GM12874 (cell line): ENCODE data around the gene ALB.

Experiments
- TF ChIP-seq, protein P1 (sequence below): IDR thresholded peaks from 2 replicates; pipeline ENCODE4 v1.5.1; 2011; ENCODE audit warnings: low read depth, mild to moderate bottlenecking, control low read depth, low read length, moderate library complexity; ENCODE audit not compliant: insufficient read depth

Gene ALB

DNA sequence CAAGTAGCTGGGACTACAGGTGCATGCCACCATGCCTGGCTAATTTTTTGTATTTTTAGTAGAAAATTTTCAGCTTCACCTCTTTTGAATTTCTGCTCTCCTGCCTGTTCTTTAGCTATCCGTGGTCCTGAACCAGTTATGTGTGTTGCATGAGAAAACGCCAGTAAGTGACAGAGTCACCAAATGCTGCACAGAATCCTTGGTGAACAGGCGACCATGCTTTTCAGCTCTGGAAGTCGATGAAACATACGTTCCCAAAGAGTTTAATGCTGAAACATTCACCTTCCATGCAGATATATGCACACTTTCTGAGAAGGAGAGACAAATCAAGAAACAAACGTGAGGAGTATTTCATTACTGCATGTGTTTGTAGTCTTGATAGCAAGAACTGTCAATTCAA, 13.9 kb downstream of the ALB start:
- TF ChIP-seq, protein P1, sequence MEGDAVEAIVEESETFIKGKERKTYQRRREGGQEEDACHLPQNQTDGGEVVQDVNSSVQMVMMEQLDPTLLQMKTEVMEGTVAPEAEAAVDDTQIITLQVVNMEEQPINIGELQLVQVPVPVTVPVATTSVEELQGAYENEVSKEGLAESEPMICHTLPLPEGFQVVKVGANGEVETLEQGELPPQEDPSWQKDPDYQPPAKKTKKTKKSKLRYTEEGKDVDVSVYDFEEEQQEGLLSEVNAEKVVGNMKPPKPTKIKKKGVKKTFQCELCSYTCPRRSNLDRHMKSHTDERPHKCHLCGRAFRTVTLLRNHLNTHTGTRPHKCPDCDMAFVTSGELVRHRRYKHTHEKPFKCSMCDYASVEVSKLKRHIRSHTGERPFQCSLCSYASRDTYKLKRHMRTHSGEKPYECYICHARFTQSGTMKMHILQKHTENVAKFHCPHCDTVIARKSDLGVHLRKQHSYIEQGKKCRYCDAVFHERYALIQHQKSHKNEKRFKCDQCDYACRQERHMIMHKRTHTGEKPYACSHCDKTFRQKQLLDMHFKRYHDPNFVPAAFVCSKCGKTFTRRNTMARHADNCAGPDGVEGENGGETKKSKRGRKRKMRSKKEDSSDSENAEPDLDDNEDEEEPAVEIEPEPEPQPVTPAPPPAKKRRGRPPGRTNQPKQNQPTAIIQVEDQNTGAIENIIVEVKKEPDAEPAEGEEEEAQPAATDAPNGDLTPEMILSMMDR = no peak

- TF ChIP-seq, protein P1 = no peak
These were observed 14.6 kb downstream of the ALB start for GRCh38 chr4:73418677-73419076.

- TF ChIP-seq, protein P1 = no peak
These were observed 15.3 kb downstream of the ALB start for GRCh38 chr4:73419106-73420038.

GRCh38 chr4:73420615-73421014, 16.5 kb downstream of the ALB start:
- TF ChIP-seq, protein P1 = no peak

DNA sequence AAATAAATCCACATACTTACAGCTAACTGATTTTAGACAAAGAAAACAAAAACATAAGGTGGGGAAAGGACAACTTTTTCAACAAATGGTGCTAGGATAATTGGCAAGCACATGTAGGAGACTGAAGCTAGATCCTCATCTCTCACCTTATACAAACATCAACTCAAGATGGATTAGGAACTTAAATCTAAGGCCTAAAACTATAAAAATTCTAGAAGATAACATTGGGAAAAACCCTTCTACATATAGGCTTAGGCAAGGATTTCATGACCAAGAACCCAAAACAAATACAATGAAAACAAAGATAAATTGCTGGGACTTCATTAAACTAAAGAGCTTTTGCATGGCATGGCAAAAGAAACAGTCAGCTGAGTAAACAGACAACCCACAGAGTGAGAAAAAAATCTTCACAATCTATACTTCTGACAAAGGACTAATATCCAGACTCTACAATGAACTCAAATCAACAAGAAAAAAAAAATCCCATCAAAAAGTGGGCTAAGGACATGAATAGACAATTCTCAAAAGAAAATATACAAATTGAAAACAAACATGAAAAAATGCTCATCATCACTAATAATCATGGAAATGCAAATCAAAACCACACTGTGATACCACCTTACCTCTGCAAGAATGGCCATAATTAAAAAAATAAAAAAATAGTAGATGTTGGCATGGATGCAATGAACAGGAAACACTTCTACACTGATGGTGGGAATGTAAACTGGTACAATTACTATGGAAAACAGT, 17.8 kb downstream of the ALB start:
- TF ChIP-seq, protein P1 = no peak

- TF ChIP-seq, protein P1 = no peak
These were observed 18.3 kb downstream of the ALB start for GRCh38 chr4:73422458-73422752.

DNA sequence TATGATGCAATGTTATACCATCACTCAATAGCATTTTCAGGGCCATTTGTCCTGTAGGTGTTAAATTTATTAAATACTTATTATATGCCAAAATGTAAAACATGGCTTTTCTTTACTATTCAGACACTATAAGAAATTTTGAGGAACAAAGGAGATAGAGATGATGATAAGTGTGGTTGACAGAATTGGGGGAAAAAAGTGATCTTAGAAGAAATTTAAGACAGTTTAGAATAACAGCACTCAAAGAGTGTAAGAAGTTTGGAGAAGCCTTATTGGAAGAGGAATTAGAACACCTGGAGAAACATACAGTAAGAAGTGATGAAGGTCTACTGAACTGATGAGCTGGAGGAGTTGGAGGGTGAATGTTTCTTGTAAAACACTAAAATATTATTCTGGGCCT, 19.1 kb downstream of the ALB start:
- TF ChIP-seq, protein P1 = no peak
